Lung (tissue), 12 donors: Measurements from ENCODE around the gene AFAP1L2. TPM values are rescaled to one million over a fixed set of nuclear protein-coding genes. Genes with fewer than 3 reads are reported as not detected.

Source experiments
- ATAC-seq: fragments of 200-7000 bp; cut with Tn5 transposase; one replicate; pipeline ENCODE4 v1.9.1; 2020; ENCODE audit warnings: moderate number of reproducible peaks; ENCODE audit not compliant: insufficient read depth, low FRiP score
- DNase-seq, 3 donors: peaks; one replicate each; pipeline ENCODE4 v3.0.0-alpha.2; 2013 to 2017
- H3K27ac ChIP-seq, 2 donors: one replicate each; pipeline ENCODE4 v1.5.1; 2013; ENCODE audit warnings: mild to moderate bottlenecking in 2 of 2, moderate library complexity in 2 of 2, control low read depth in 1 of 2, inconsistent platforms in 1 of 2, low read depth in 1 of 2, low read length in 1 of 2
- H3K27me3 ChIP-seq, 3 donors: one replicate each; pipeline ENCODE4 v1.5.1; 2013; ENCODE audit warnings: low read length in 2 of 3; ENCODE audit not compliant: control insufficient read depth in 3 of 3, insufficient read depth in 3 of 3
- H3K36me3 ChIP-seq, 4 donors: one replicate each; pipeline ENCODE4 v1.5.1; 2013; ENCODE audit warnings: low read length in 4 of 4, mild to moderate bottlenecking in 1 of 4, moderate library complexity in 1 of 4; ENCODE audit not compliant: control insufficient read depth in 4 of 4, insufficient read depth in 4 of 4
- H3K4me1 ChIP-seq, 5 donors: one replicate each; pipeline ENCODE4 v1.5.1; 2013; ENCODE audit warnings: low read length in 5 of 5, mild to moderate bottlenecking in 2 of 5, moderate library complexity in 1 of 5; ENCODE audit not compliant: control insufficient read depth in 5 of 5, insufficient read depth in 5 of 5
- H3K4me3 ChIP-seq: one replicate; pipeline ENCODE4 v1.5.1; 2013; ENCODE audit warnings: mild to moderate bottlenecking, control low read depth, moderate library complexity
- H3K9ac ChIP-seq, 2 donors: one replicate each; pipeline ENCODE4 v1.5.1; 2013; ENCODE audit warnings: low read length in 2 of 2, control low read depth in 1 of 2; ENCODE audit not compliant: insufficient read depth in 1 of 2
- H3K9me3 ChIP-seq, 4 donors: one replicate each; pipeline ENCODE4 v1.5.1; 2013; ENCODE audit warnings: low read length in 3 of 4, mild to moderate bottlenecking in 1 of 4, moderate library complexity in 1 of 4; ENCODE audit not compliant: control insufficient read depth in 4 of 4, insufficient read depth in 3 of 4
- CTCF ChIP-seq: IDR thresholded peaks from 2 replicates; pipeline ENCODE4 v1.5.1; 2012; ENCODE audit warnings: mild to moderate bottlenecking; ENCODE audit errors: control extremely low read depth, extremely low read depth
- WGBS, 2 donors: extraction: QIAGEN DNeasy Blood & Tissue Kit; methylation state at CpG; one replicate each; pipeline ENCODE4 v1.1.7; 2013; 5-methylcytosine and 5-hydroxymethylcytosine counted together
- polyA plus RNA-seq, 2 donors: library from polyadenylated mRNA; stranded (reverse); fragments of 200-250 nt; gene quantifications; one replicate each; pipeline ENCODE4 v1.2.1, GENCODE V29; 2013
- total RNA-seq, 2 donors: library from RNA; depleted of rRNA in 1 of 2; stranded (reverse); fragments of >200 nt in 1 of 2; gene quantifications; one replicate each; pipeline ENCODE4 v1.2.1, GENCODE V29; 2014 to 2021
- donor health status: control.
- donor health status: control.
- donor health status: Bipolar disorder and iron deficiency.
- donor health status: healthy.
- donor health status: DM: yes; HTN: yes; CAD: no.

Gene AFAP1L2
- total and polyA plus RNA-seq, 4 donors, result 2.0 to 21.0 (median 5.8) TPM

- peaks cover 0 to 14% (median 6%) of the 10 kb centered on the region in 5 donors for H3K4me1 ChIP-seq
Measured at GRCh38 chr10:114342976-114343375, 61.3 kb downstream of the AFAP1L2 start.

GRCh38 chr10:114340816-114341215 is 63.5 kb downstream of the AFAP1L2 start:
- WGBS, 2 donors, result 78 to 89% methylated on average over 8 of the region's 8 CpGs
- H3K9ac ChIP-seq, result no peak overlapping the region
- H3K36me3 ChIP-seq, result peaks cover 0 to 10% (median 0%) of the 10 kb centered on the region in 4 donors
- H3K27me3 ChIP-seq, result no peaks in the 10 kb centered on the region
- H3K4me3 ChIP-seq, result no peak overlapping the region
- TF ChIP-seq CTCF, result no peak
- no peak for DNase-seq
- ATAC-seq, result no peak
- peaks cover 0 to 14% (median 6%) of the 10 kb centered on the region in 5 donors for H3K4me1 ChIP-seq
- H3K9me3 ChIP-seq, result no peaks in the 10 kb centered on the region
- no peak overlapping the region for H3K27ac ChIP-seq

More at GRCh38 chr10:114342976-114343375, 61.3 kb downstream of the AFAP1L2 start:
- H3K9ac ChIP-seq, result no peak overlapping the region
- no peaks in the 10 kb centered on the region for H3K27me3 ChIP-seq
- H3K4me3 ChIP-seq, result no peak overlapping the region
- H3K36me3 ChIP-seq, result peaks cover 0 to 4% (median 0%) of the 10 kb centered on the region in 4 donors
- H3K27ac ChIP-seq, result no peak overlapping the region
- no peak for DNase-seq
- no peak for ATAC-seq
- H3K9me3 ChIP-seq, result no peaks in the 10 kb centered on the region
- TF ChIP-seq CTCF, result no peak
- 86 to 91% methylated on average over 2 of the region's 2 CpGs for WGBS, 2 donors

GRCh38 chr10:114337510-114338462 is 66.5 kb downstream of the AFAP1L2 start:
- Histone ChIP-seq H3K27ac (no peak overlapping the region), H3K4me1 (peaks cover 0 to 18% (median 2%) of the 10 kb centered on the region in 5 donors)
- DNase-seq, result no peak

More at GRCh38 chr10:114337510-114338462, 66.5 kb downstream of the AFAP1L2 start:
- Histone ChIP-seq H3K9ac (no peak overlapping the region), H3K27me3 (no peaks in the 10 kb centered on the region), H3K36me3 (peaks cover 0 to 10% (median 0%) of the 10 kb centered on the region in 4 donors), H3K4me3 (no peak overlapping the region), H3K9me3 (no peaks in the 10 kb centered on the region)
- TF ChIP-seq CTCF, result no peak
- 86 to 90% methylated on average over 19 of the region's 19 CpGs for WGBS, 2 donors
- ATAC-seq, result no peak
